ENCODE measurements around the gene DDX1.

DNA sequence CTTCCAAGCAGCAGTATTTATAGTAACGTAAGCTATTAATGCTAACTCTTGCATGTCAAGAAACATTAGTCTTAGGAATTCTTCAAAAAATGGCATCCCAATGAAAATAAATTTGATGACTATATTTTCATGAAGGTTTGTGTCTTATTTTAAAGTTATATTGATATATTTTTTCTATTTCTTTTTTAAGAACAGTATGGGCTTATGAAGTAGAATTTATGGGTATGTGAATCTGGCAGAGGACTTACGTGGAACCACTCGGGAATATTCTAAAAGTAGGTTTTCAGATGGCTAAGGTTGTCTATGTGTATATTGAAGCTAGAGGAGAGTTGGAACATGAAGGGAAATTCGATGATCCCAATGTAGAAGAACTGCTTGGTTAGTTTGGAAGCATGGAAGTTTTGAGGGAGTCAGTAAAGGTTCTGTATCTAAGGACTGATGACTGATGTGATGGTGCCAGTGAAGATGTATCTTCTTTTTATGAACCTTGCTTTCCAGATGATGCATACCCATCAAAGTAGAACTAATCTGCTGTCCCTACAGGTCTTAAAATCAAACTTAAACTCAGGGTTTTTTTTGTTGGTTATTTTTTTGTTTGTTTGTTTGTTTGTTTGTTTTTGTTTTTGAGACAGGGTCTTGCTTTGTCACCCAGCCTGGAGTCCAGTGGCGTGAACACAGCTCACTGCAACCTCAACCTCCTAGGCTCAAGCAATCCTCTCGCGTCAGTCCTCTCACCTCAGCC lies 39.5 kb downstream of the DDX1 start:
- TF ChIP-seq, protein P1, sequence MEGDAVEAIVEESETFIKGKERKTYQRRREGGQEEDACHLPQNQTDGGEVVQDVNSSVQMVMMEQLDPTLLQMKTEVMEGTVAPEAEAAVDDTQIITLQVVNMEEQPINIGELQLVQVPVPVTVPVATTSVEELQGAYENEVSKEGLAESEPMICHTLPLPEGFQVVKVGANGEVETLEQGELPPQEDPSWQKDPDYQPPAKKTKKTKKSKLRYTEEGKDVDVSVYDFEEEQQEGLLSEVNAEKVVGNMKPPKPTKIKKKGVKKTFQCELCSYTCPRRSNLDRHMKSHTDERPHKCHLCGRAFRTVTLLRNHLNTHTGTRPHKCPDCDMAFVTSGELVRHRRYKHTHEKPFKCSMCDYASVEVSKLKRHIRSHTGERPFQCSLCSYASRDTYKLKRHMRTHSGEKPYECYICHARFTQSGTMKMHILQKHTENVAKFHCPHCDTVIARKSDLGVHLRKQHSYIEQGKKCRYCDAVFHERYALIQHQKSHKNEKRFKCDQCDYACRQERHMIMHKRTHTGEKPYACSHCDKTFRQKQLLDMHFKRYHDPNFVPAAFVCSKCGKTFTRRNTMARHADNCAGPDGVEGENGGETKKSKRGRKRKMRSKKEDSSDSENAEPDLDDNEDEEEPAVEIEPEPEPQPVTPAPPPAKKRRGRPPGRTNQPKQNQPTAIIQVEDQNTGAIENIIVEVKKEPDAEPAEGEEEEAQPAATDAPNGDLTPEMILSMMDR (IDR thresholded peaks at IDR 0.05) = no peak
- TF ChIP-seq ZFX (IDR thresholded peaks at IDR 0.05; ENCODE audit: borderline replicate concordance) = no peak
